Left lung (tissue), 10 donors: Measurements from ENCODE around the gene GLUL. TPM values are rescaled to one million over a fixed set of nuclear protein-coding genes. Genes with fewer than 3 reads are reported as not detected.

Source experiments
- ATAC-seq: fragments of 200-7000 bp; cut with Tn5 transposase; one replicate; pipeline ENCODE4 v1.9.1; 2020; ENCODE audit warnings: moderate library complexity
- DNase-seq, 4 donors: peaks; one replicate each; pipeline ENCODE4 v3.0.0-alpha.2; 2013 to 2020
- H3K27ac ChIP-seq, 2 donors: fragments of 200-600 bp; sonication (generic) in 1 of 2; one replicate each; pipeline versions ENCODE4 v1.5.0 to v1.8.0; 2020 to 2021
- H3K27me3 ChIP-seq, 2 donors: fragments of 200-600 bp; sonication (generic) in 1 of 2; one replicate each; pipeline versions ENCODE4 v1.5.0 to v1.8.0; 2020 to 2021
- H3K36me3 ChIP-seq, 2 donors: fragments of 200-600 bp; sonication (generic) in 1 of 2; one replicate each; pipeline versions ENCODE4 v1.5.0 to v1.8.0; 2020 to 2021
- H3K4me1 ChIP-seq, 2 donors: fragments of 200-600 bp; one replicate each; pipeline ENCODE4 v1.8.0; 2021
- H3K4me3 ChIP-seq, 2 donors: fragments of 200-600 bp; sonication (generic) in 1 of 2; one replicate each; pipeline versions ENCODE4 v1.5.0 to v1.8.0; 2020 to 2021; ENCODE audit warnings: mild to moderate bottlenecking in 1 of 2
- H3K9me3 ChIP-seq, 2 donors: fragments of 200-600 bp; sonication (generic) in 1 of 2; one replicate each; pipeline versions ENCODE4 v1.5.0 to v1.8.0; 2020 to 2021
- intact Hi-C, 2 donors: fragments of 100-400 bp; cut with DNase I; formaldehyde crosslinking; loops; one replicate each; pipeline versions ENCODE4 v1.11.2 to v1.14.2; 2022
- polyA plus RNA-seq, 6 donors: library from polyadenylated mRNA; unstranded; fragments of 120-200 nt; gene quantifications; one replicate each; pipeline ENCODE4 v1.2.1, GENCODE V29; 2013; ENCODE audit not compliant: insufficient read length in 6 of 6
- total RNA-seq, 2 donors: library from RNA; stranded (reverse); fragmentation: NEBNext Ultra II Directional; extraction: Animal tissue kit (Norgen Biotek cat#: 25700); gene quantifications; one replicate each; pipeline ENCODE4 v1.2.1, GENCODE V29; 2021
- TF ChIP-seq, protein P1 (sequence below), 2 donors: fragments of 200-600 bp; sonication (generic) in 1 of 2; IDR thresholded peaks; one replicate each; pipeline versions ENCODE4 v1.5.0 to v1.8.0; 2021; ENCODE audit warnings: antibody characterized with exemption in 2 of 2
- donor health status: DM: no; HTN: yes; CAD: no.
- donor health status: DM: no; HTN: no; CAD: no.

Gene GLUL
- total and polyA plus RNA-seq, 8 donors: 377 to 1,187 (median 448) TPM

DNA sequence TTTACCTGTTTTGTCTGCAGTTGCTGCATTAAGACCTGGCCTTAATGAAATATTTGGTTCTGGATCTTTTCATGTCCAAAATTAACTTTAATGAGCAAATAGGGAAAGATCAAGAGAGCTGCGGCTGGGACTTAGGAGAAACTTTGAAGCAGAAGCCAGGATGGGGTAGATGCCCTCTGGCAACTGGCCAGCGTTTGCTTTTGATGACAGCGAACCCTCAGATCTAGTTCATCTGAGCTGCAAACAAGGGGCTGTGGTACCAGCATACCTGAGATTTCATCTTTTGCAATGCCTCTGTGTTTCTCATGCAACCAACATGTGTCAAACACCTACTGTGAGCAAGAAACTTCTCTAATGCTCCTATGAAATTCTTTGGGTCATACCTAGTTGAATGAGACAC is 21.9 kb upstream of the GLUL start:
- ATAC-seq (no peak), DNase-seq (no peak)
- TF ChIP-seq, protein P1, sequence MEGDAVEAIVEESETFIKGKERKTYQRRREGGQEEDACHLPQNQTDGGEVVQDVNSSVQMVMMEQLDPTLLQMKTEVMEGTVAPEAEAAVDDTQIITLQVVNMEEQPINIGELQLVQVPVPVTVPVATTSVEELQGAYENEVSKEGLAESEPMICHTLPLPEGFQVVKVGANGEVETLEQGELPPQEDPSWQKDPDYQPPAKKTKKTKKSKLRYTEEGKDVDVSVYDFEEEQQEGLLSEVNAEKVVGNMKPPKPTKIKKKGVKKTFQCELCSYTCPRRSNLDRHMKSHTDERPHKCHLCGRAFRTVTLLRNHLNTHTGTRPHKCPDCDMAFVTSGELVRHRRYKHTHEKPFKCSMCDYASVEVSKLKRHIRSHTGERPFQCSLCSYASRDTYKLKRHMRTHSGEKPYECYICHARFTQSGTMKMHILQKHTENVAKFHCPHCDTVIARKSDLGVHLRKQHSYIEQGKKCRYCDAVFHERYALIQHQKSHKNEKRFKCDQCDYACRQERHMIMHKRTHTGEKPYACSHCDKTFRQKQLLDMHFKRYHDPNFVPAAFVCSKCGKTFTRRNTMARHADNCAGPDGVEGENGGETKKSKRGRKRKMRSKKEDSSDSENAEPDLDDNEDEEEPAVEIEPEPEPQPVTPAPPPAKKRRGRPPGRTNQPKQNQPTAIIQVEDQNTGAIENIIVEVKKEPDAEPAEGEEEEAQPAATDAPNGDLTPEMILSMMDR (IDR thresholded peaks at IDR 0.05): no peak
- no peaks in the 10 kb centered on the region for H3K4me1 ChIP-seq
- peaks cover 0 to 4% of the 10 kb centered on the region in 2 donors for H3K27me3 ChIP-seq
- H3K9me3 ChIP-seq: no peaks in the 10 kb centered on the region
- H3K4me3 ChIP-seq: no peak overlapping the region
- no peaks in the 10 kb centered on the region for H3K36me3 ChIP-seq
- intact Hi-C loops: no loop called here
- no peak overlapping the region for H3K27ac ChIP-seq

DNA sequence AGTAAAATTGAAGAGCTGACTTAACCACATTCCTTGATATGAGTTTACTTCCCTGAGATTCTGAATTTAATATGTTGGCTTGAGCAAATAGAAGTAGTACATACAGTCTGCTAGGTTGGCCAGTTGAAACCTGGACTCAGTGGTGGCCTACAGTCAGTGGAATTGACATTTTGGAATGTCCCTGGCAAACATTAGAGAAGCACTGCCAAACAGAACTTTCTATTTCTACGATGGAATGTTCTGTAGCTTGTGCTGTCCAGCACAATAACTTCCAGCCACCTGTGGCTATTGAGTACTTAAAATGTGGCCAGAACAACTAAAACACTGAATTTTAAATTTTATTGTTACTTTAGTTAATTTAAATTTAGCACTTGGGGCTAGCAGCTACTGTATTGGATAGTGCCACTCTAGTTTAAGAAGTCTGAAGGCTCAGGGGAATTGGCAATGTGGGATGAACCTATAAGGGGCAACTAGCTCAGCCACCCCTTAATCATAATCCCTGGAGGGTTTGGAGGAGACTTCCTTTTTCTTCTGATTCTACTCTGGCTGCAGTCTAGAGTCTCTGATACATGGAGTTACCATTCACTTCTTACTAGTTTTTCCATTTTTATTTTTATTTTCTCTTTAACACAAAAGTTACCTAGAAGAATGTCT is 19.2 kb upstream of the GLUL start:
- H3K36me3 ChIP-seq: no peaks in the 10 kb centered on the region
- peaks cover 4 to 10% of the 10 kb centered on the region in 2 donors for H3K27me3 ChIP-seq
- no peak for DNase-seq
- ATAC-seq: peak; percentile 24
- peaks cover 0 to 6% of the 10 kb centered on the region in 2 donors for H3K9me3 ChIP-seq
- H3K4me3 ChIP-seq: no peak overlapping the region
- no peaks in the 10 kb centered on the region for H3K4me1 ChIP-seq
- intact Hi-C loops: no loop called here
- H3K27ac ChIP-seq: no peak overlapping the region
- TF ChIP-seq, protein P1 (IDR thresholded peaks at IDR 0.05): no peak

DNA sequence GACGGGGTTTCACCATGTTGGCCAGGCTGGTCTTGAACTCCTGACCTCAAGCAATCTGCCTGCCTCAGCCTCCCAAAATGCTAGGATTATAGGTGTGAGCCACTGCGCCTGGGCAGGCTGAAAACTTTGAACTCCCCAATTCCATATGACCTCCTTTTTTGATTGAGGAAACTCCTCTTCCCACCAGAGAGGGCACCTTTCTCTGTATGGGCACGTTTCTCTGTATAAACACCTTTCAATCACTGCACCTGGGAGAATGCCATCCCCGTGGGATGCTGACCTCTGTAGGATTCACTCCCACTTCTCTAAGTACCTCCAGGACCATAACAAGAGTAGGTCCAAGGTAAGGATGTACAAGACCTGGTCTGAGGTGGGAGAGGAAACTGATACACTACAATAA is 18.5 kb upstream of the GLUL start:
- intact Hi-C loops: no loop called here
- Histone ChIP-seq H3K4me3 (no peak overlapping the region), H3K27me3 (peaks cover 4 to 14% of the 10 kb centered on the region in 2 donors), H3K36me3 (no peaks in the 10 kb centered on the region), H3K27ac (no peak overlapping the region), H3K4me1 (no peaks in the 10 kb centered on the region), H3K9me3 (peaks cover 0 to 10% of the 10 kb centered on the region in 2 donors)
- ATAC-seq (no peak), DNase-seq (no peak)
- TF ChIP-seq, protein P1 (IDR thresholded peaks at IDR 0.05): no peak

DNA sequence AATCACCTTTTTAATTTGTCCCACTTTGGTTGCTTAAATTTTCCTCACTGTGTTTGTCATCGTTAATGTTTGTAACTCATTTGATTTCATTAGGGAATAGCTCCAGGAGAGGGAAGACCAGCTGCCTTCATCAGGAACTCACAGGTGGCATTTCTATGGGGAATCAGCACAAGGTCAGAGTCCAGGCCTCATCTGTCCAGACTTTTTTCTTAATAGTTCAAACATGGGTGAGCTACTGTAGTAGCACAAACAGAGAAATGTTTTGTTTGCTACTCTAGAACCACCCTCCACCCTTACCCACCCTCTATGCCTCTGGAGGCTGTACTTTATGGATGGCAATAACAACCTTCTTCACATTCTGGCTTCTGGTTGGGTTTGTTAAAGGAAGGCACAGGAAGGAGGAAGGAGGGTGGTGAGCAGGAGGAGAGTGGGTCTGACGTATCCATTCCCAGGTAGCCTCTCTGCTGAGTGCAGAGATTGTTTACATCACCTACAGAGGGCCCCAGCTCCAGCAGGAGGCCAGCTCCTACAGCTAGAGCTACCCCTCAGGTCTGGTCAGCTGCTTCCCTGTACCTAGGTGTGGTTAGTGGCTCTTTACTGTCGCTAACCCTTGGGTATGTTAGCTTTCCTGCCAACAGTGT is 17.0 kb upstream of the GLUL start:
- peak; percentile 91 for ATAC-seq
- TF ChIP-seq, protein P1 (IDR thresholded peaks at IDR 0.05): no peak

DNA sequence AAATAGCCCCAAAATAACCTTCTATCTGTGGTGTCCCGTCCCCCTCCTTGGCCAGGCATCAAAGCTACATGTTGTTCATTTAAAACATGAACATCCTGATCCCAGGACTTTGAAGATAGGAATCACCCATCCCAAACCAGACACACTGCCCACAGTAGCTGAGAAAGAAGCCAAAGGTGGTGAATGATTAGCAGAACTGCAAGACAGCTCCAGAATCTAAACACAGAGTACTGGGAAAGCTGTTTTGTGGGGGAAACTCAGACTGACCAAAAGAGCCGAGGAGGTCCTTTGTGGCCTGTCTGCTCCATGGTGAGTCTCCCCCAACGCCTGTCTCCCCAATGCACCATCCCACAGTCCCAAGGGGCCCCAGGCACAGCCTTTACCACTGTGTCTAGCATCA is 16.1 kb upstream of the GLUL start:
- TF ChIP-seq, protein P1 (IDR thresholded peaks at IDR 0.05): no peak
- H3K27me3 ChIP-seq: peaks cover 0 to 14% of the 10 kb centered on the region in 2 donors
- DNase-seq (no peak), ATAC-seq (no peak)
- no peak overlapping the region for H3K27ac ChIP-seq
- intact Hi-C loops: no loop called here
- no peak overlapping the region for H3K4me3 ChIP-seq
- peaks cover 0 to 10% of the 10 kb centered on the region in 2 donors for H3K9me3 ChIP-seq
- H3K4me1 ChIP-seq: no peaks in the 10 kb centered on the region
- no peaks in the 10 kb centered on the region for H3K36me3 ChIP-seq

More for the DNA sequence above, 17.0 kb upstream of the GLUL start:
- H3K4me3 ChIP-seq: no peak overlapping the region
- H3K4me1 ChIP-seq: no peaks in the 10 kb centered on the region
- H3K27ac ChIP-seq: no peak overlapping the region
- intact Hi-C loops: no loop called here
- no peaks in the 10 kb centered on the region for H3K36me3 ChIP-seq
- peaks cover 0 to 14% of the 10 kb centered on the region in 2 donors for H3K27me3 ChIP-seq
- peak in 1 of 4 donors; percentile 52 for DNase-seq
- peaks cover 0 to 10% of the 10 kb centered on the region in 2 donors for H3K9me3 ChIP-seq
